KMS-11 (cell line): Measurements from ENCODE around the gene CYBC1.

Experiments
- H2AFZ ChIP-seq: fragments of 200-600 bp; sonication (generic); 2 replicates; pipeline ENCODE4 v1.6.1; 2016; ENCODE audit warnings: antibody characterized with exemption, mixed run types, low read depth
- H3K27ac ChIP-seq: fragments of 200-600 bp; sonication (generic); 2 replicates; pipeline ENCODE4 v1.6.1; 2016; ENCODE audit warnings: mild to moderate bottlenecking, mixed run types
- H3K27me3 ChIP-seq: fragments of 200-600 bp; sonication (generic); 2 replicates; pipeline ENCODE4 v1.6.1; 2017; ENCODE audit warnings: mild to moderate bottlenecking, low read depth, mixed run types, moderate library complexity; ENCODE audit not compliant: insufficient read depth
- H3K36me3 ChIP-seq: fragments of 200-600 bp; sonication (generic); 2 replicates; pipeline ENCODE4 v1.6.1; 2017; ENCODE audit warnings: mild to moderate bottlenecking, mixed run types; ENCODE audit not compliant: insufficient read depth
- H3K4me1 ChIP-seq: fragments of 200-600 bp; sonication (generic); 2 replicates; pipeline ENCODE4 v1.6.1; 2016; ENCODE audit warnings: mild to moderate bottlenecking, low read depth, mixed run types; ENCODE audit not compliant: poor library complexity, severe bottlenecking
- H3K4me2 ChIP-seq: fragments of 200-600 bp; sonication (generic); 2 replicates; pipeline ENCODE4 v1.7.0; 2016; ENCODE audit warnings: mild to moderate bottlenecking, mixed run types
- H3K4me3 ChIP-seq: fragments of 200-600 bp; sonication (generic); IDR thresholded peaks from 2 replicates; pipeline ENCODE4 v1.6.1; 2017; ENCODE audit warnings: low read depth, low read length, mixed read lengths; ENCODE audit not compliant: insufficient read depth
- H3K79me2 ChIP-seq: fragments of 200-600 bp; sonication (generic); 2 replicates; pipeline ENCODE4 v1.6.1; 2016; ENCODE audit warnings: low read depth, mixed run types; ENCODE audit not compliant: insufficient read depth
- H3K9ac ChIP-seq: fragments of 200-600 bp; sonication (generic); 2 replicates; pipeline ENCODE4 v1.6.1; 2016; ENCODE audit warnings: mild to moderate bottlenecking, mixed run types
- H4K20me1 ChIP-seq: fragments of 200-600 bp; sonication (generic); 2 replicates; pipeline ENCODE4 v1.6.1; 2016; ENCODE audit warnings: mild to moderate bottlenecking, mixed run types; ENCODE audit not compliant: insufficient read depth
- CTCF ChIP-seq: fragments of 200-600 bp; sonication (generic); conservative IDR thresholded peaks from 2 replicates; pipeline ENCODE4 v1.6.1; 2017; ENCODE audit warnings: low read depth, mild to moderate bottlenecking, antibody characterized with exemption, low read length, moderate library complexity, mixed read lengths

CYBC1 gene

DNA sequence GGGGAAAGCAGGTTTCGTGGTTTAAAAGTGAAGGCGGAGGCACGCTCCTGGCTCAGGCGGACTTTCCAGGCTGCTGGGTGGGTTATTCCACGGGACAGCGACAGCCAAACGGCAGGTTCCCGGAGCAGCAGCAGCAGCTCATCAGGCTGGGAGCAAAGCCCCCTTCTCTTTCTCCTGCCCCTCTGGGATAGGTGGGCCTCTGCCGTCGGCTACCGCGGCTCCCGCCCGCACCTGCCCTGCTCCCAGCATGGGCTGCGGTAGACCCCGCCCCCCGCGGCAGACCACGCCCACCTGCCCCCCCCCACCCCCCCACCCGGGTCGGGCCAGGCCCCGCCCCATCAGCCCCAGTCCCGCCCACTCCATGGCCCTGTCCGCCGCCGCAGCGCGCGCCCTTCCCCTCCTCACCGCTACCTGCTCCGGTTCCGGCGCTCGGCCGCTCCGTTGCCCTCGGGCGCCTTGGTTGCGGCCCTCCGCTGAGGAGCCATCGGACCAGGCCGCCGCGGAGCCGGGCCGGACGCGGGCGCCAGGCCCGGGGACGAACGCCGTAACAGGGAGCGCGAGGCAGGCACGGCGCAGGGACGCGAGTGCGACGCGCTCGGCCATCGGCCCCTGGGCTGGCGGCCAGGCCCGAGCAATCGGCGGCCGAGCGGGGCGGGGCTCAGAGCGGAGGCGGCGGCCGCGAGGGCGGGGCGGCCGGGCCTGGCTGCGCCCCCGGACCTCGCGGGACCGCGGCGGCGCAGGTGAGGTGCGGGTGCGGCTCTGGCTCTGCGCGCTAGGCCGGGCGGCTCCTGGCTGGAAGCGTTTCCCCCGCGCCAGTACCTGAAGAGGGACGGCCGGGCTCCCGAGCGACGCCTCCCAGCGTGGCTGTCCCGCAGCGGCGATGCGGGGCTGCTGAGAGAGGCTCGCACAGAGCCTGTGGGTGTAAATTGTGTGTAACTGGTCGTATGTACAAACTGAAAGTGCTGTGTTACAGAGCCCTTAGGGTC, 32.3 kb downstream of the CYBC1 start, which contains the start of the genes HEXD and OGFOD3:
TSS of gene HEXD (plus strand) at position 347 of the 986 bp plus-strand sequence. CDS start 1,453 bp downstream, outside the sequence.
TSS of gene OGFOD3 (minus strand) at position 586 of the 986 bp plus-strand sequence. CDS start at position 485, 101 bp downstream.
- Histone ChIP-seq H3K27ac (peak within 1 kb of the TSS; percentile 57), H3K4me1 (peaks cover 39% of the 10 kb centered on the region), H3K4me2 (peak within 1 kb of the TSS; percentile 100), H3K9ac (peak within 1 kb of the TSS; percentile 72), H2AFZ (peak within 1 kb of the TSS; percentile 67), H3K36me3 (no peaks in the 10 kb centered on the region), H3K27me3 (no peaks in the 10 kb centered on the region), H3K79me2 (peaks cover 13% of the 10 kb centered on the region; the same call in 1 of the 2 replicates), H3K4me3 (no peak within 1 kb of the TSS), H4K20me1 (no peaks in the 10 kb centered on the region)
- no peak for TF ChIP-seq CTCF

GRCh38 chr17:82416771-82417170, 33.8 kb downstream of the CYBC1 start:
- no peaks in the 10 kb centered on the region for H4K20me1 ChIP-seq
- H3K36me3 ChIP-seq: no peaks in the 10 kb centered on the region
- H3K4me2 ChIP-seq: no peak overlapping the region
- H2AFZ ChIP-seq: no peak overlapping the region
- no peak overlapping the region for H3K9ac ChIP-seq
- no peak overlapping the region for H3K4me3 ChIP-seq
- peaks cover 13% of the 10 kb centered on the region; the same call in 1 of the 2 replicates for H3K79me2 ChIP-seq
- no peak for TF ChIP-seq CTCF
- peaks cover 39% of the 10 kb centered on the region for H3K4me1 ChIP-seq
- H3K27me3 ChIP-seq: no peaks in the 10 kb centered on the region
- no peak overlapping the region for H3K27ac ChIP-seq

DNA sequence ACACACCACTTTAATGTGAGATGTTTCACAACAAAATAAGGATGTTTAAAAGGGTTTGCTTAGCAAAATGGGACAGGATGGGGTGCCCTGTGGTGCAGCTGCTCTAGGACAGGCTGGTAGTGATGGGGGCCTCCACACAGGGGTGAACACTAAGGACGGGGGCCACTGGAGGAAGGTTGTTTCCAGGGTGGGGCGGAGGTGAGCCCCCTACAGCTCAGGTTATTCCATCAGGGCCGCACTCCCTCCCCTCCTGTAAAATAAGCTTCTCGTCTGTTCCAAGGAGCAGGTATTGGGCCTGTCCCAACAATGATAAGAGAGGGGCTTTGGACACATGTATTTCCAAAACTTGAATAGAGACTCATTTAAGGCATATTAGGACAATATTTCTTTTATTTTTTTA, 34.3 kb downstream of the CYBC1 start:
- no peak overlapping the region for H3K27ac ChIP-seq
- H3K9ac ChIP-seq: no peak overlapping the region
- H3K27me3 ChIP-seq: no peaks in the 10 kb centered on the region
- peaks cover 13% of the 10 kb centered on the region; the same call in 1 of the 2 replicates for H3K79me2 ChIP-seq
- H3K4me1 ChIP-seq: peaks cover 39% of the 10 kb centered on the region
- H4K20me1 ChIP-seq: no peaks in the 10 kb centered on the region
- no peaks in the 10 kb centered on the region for H3K36me3 ChIP-seq
- H3K4me3 ChIP-seq: no peak overlapping the region
- TF ChIP-seq CTCF: no peak
- no peak overlapping the region for H3K4me2 ChIP-seq
- H2AFZ ChIP-seq: no peak overlapping the region

GRCh38 chr17:82415786-82416185, 34.8 kb downstream of the CYBC1 start:
- Histone ChIP-seq H3K79me2 (peaks cover 13% of the 10 kb centered on the region; the same call in 1 of the 2 replicates), H3K27ac (no peak overlapping the region), H3K36me3 (no peaks in the 10 kb centered on the region), H3K4me2 (no peak overlapping the region), H3K4me1 (peaks cover 39% of the 10 kb centered on the region), H3K27me3 (no peaks in the 10 kb centered on the region), H3K4me3 (no peak overlapping the region), H3K9ac (no peak overlapping the region), H4K20me1 (no peaks in the 10 kb centered on the region), H2AFZ (no peak overlapping the region)
- TF ChIP-seq CTCF: no peak
